WTC11 (cell line): ENCODE measurements around the gene PTPN1. TPM values are rescaled to one million over a fixed set of nuclear protein-coding genes. Genes with fewer than 3 reads are reported as not detected.
"Not testable (repeated sequence)": the region's sequence is repeated elsewhere in the genome, so short reads cannot be mapped to it uniquely, and the experiment has no call there.

Experiments
- ATAC-seq: fragments of 200-7000 bp; cut with Tn5 transposase; 2 replicates; pipeline ENCODE4 v1.10.0; 2021; ENCODE audit warnings: mild to moderate bottlenecking, moderate library complexity
- CTCF ChIA-PET: fragments of 300-600 bp; sonication (Branson Sonifier 250); formaldehyde crosslinking; loops from one replicate; lab custom pipeline; 2021; ENCODE audit warnings: antibody characterized with exemption; lab: Charles Lee
- POLR2A ChIA-PET: fragments of 350-600 bp; sonication (Branson Sonifier 250); formaldehyde crosslinking; loops from one replicate; lab custom pipeline; 2021; ENCODE audit warnings: antibody characterized with exemption; lab: Charles Lee
- DNase-seq: peaks from one replicate; pipeline ENCODE4 v3.0.0; 2021; ENCODE audit warnings: low spot score
- H3K27ac Mint-ChIP-seq: 2 replicates; pipeline ENCODE4 v1.8.0; 2021; ENCODE audit warnings: mixed read lengths
- H3K27me3 Mint-ChIP-seq: 2 replicates; pipeline ENCODE4 v1.8.0; 2021; ENCODE audit warnings: low read depth, mild to moderate bottlenecking, moderate library complexity, mixed read lengths
- H3K36me3 Mint-ChIP-seq: 2 replicates; pipeline ENCODE4 v1.8.0; 2021; ENCODE audit warnings: mixed read lengths
- H3K4me1 Mint-ChIP-seq: 2 replicates; pipeline ENCODE4 v1.8.0; 2022; ENCODE audit warnings: mixed read lengths
- H3K4me3 Mint-ChIP-seq: 2 replicates; pipeline ENCODE4 v1.8.0; 2021; ENCODE audit warnings: mild to moderate bottlenecking, moderate library complexity, mixed read lengths
- H3K9me3 Mint-ChIP-seq: 2 replicates; pipeline ENCODE4 v1.8.0; 2021; ENCODE audit warnings: mixed read lengths
- AFF4 ChIP-seq: sonication (generic); formaldehyde crosslinking; IDR thresholded peaks from 2 replicates; pipeline ENCODE4 v1.8.1; 2023; ENCODE audit warnings: mild to moderate bottlenecking, missing genetic modification reagents, borderline replicate concordance
- CBFB ChIP-seq: sonication (generic); formaldehyde crosslinking; IDR thresholded peaks from 2 replicates; pipeline ENCODE4 v1.8.1; 2022; ENCODE audit warnings: mild to moderate bottlenecking, low read depth, missing genetic modification reagents
- E2F4 ChIP-seq: sonication (generic); formaldehyde crosslinking; IDR thresholded peaks from 2 replicates; pipeline ENCODE4 v1.8.1; 2022; ENCODE audit warnings: low read depth, mild to moderate bottlenecking, moderate library complexity, missing genetic modification reagents, borderline replicate concordance
- GTF2I ChIP-seq: fragments of 250-450 bp; sonication (Bioruptor Pico); conservative IDR thresholded peaks from 2 replicates; pipeline ENCODE4 v1.4.0; 2021; ENCODE audit warnings: mild to moderate bottlenecking
- HMGA2 ChIP-seq: fragments of 250-450 bp; sonication (Bioruptor Pico); IDR thresholded peaks from 2 replicates; pipeline ENCODE4 v1.4.0; 2021; ENCODE audit warnings: mild to moderate bottlenecking, moderate library complexity
- IRF2 ChIP-seq: sonication (generic); formaldehyde crosslinking; IDR thresholded peaks from 2 replicates; pipeline ENCODE4 v1.8.0; 2022; ENCODE audit warnings: low read depth, missing genetic modification reagents, borderline replicate concordance
- NFATC4 ChIP-seq: fragments of 250-450 bp; sonication (Bioruptor Pico); IDR thresholded peaks from 2 replicates; pipeline ENCODE4 v1.9.0; 2021; ENCODE audit warnings: mild to moderate bottlenecking
- NFE2L1 ChIP-seq: sonication (generic); formaldehyde crosslinking; IDR thresholded peaks from 2 replicates; pipeline ENCODE4 v1.8.1; 2023; ENCODE audit warnings: missing genetic modification reagents
- STAT6 ChIP-seq: sonication (generic); formaldehyde crosslinking; conservative IDR thresholded peaks from 2 replicates; pipeline ENCODE4 v1.8.1; 2023; ENCODE audit warnings: mild to moderate bottlenecking, low read depth, missing genetic modification reagents, moderate library complexity
- ZBTB43 ChIP-seq: sonication (generic); formaldehyde crosslinking; IDR thresholded peaks from 2 replicates; pipeline ENCODE4 v1.8.1; 2023; ENCODE audit warnings: mild to moderate bottlenecking, missing genetic modification reagents
- ZNF263 ChIP-seq: sonication (generic); formaldehyde crosslinking; IDR thresholded peaks from 2 replicates; pipeline ENCODE4 v1.8.1; 2022; ENCODE audit warnings: low read depth, mild to moderate bottlenecking, moderate library complexity, missing genetic modification reagents
- ZNF396 ChIP-seq: fragments of 250-450 bp; sonication (Bioruptor Pico); IDR thresholded peaks from 2 replicates; pipeline ENCODE4 v1.8.0; 2021; ENCODE audit warnings: mild to moderate bottlenecking, moderate library complexity, borderline replicate concordance
- ZNF512 ChIP-seq: sonication (generic); formaldehyde crosslinking; IDR thresholded peaks from 2 replicates; pipeline ENCODE4 v1.8.1; 2022; ENCODE audit warnings: missing genetic modification reagents, borderline replicate concordance
- total RNA-seq: library from RNA; stranded (reverse); gene quantifications from 3 replicates; pipeline ENCODE4 v1.2.3, GENCODE V29; 2021

Gene PTPN1
- total RNA-seq, 1 experiment from 2014 or later = 29.4 TPM

- POLR2A ChIA-PET, ATAC-seq, H3K4me3 Mint-ChIP-seq, H3K36me3 Mint-ChIP-seq, H3K4me1 Mint-ChIP-seq, H3K27me3 Mint-ChIP-seq, H3K27ac Mint-ChIP-seq, DNase-seq: not testable (repeated sequence)
- H3K9me3 Mint-ChIP-seq = peaks cover 13% of the 10 kb centered on the region
- peak; percentile 6; the same call in 1 of the 2 replicates for TF ChIP-seq HMGA2 (CRISPR knock-in tag)
- CTCF ChIA-PET = interaction anchor here (0.6 to 1.0 kb wide), 2 partner anchors 32 to 290 kb away, joined by 3 to 4 read pairs; no protein-coding TSS in a partner anchor
Measured at GRCh38 chr20:50620459-50620858, 110.3 kb downstream of the PTPN1 start.

GRCh38 chr20:50621068-50621665 lies 111.0 kb downstream of the PTPN1 start:
- no peak overlapping the region for H3K27ac Mint-ChIP-seq
- TF ChIP-seq ZNF263 (CRISPR knock-in tag) (no peak), STAT6 (CRISPR knock-in tag) (no peak), ZNF512 (no peak), AFF4 (no peak), NFATC4 (CRISPR knock-in tag) (no peak), GTF2I (CRISPR knock-in tag) (no peak), CBFB (CRISPR knock-in tag) (no peak), ZBTB43 (CRISPR knock-in tag) (no peak), ZNF396 (CRISPR knock-in tag) (no peak), IRF2 (no peak), NFE2L1 (no peak), E2F4 (CRISPR knock-in tag) (no peak)
- ATAC-seq (no peak), DNase-seq (no peak)
- H3K4me3 Mint-ChIP-seq = no peak overlapping the region
- peaks cover 10% of the 10 kb centered on the region for H3K4me1 Mint-ChIP-seq
- H3K27me3 Mint-ChIP-seq = no peaks in the 10 kb centered on the region
- POLR2A ChIA-PET = no interaction called here
- H3K9me3 Mint-ChIP-seq = peaks cover 13% of the 10 kb centered on the region
- CTCF ChIA-PET = interaction anchor here (0.6 to 1.0 kb wide), 3 partner anchors 14 to 289 kb away, joined by 3 to 4 read pairs (median 3); no protein-coding TSS in a partner anchor
- H3K36me3 Mint-ChIP-seq = peaks cover 9% of the 10 kb centered on the region
